Aortic smooth muscle cell (primary cell): Measurements from ENCODE around the gene STARD3. TPM values are rescaled to one million over a fixed set of nuclear protein-coding genes. Genes with fewer than 3 reads are reported as not detected.

Experiments
- total RNA-seq: library from RNA; depleted of rRNA; stranded (reverse); fragments of >200 nt; gene quantifications from 2 replicates; pipeline ENCODE4 v1.2.3, GENCODE V29; 2014

The STARD3 gene
- 21.4 and 23.8 TPM in 2 replicates for total RNA-seq

DNA sequence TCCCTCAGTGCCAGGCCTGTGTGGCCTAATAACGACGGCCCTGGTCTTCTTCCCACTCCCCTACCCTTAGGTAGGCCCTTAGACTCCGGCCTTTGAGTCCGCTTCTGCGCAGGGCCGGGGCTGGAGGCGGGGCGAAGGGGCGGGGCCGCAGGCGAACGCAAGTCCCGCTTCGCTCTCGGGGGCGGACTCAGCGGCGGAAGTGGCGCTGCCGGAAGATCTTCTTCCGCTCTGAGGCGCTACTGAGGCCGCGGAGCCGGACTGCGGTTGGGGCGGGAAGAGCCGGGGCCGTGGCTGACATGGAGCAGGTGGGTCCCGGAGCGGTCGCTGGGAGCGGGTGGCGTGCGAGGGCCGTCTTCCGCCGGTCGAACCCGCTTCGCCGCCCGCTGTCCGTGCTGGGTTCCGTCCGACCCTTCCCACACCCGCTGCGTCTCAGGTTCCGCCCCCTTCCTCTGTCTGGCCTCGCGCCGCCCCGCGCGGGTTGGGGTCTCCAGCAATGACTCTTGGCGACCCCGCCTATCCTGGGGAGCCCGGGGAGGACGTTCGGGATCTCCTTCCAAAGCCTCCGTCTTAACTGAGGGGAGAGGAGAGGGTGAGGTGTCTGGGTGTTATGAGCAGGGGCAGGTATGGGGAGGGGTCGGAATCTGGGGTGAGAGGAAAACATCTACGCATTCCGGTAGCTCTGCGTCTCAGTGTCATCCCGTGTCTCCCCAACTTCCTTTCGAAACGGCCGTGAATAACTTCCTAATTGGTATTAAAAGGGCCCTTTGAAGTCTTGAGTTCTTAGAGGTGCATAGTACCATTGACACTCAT lies at the start of gene STARD3:
TSS of gene STARD3 (plus strand) at position 218 of the 810 bp plus-strand sequence. CDS start 16,388 bp downstream, outside the sequence.

GRCh38 chr17:39607851-39608130 lies 29.2 kb upstream of the STARD3 start, which contains the start of gene NEUROD2:
Gene NEUROD2, minus strand, starts transcription at chr17:39607920. Its CDS starts 1,321 bp downstream, at chr17:39606599.

DNA sequence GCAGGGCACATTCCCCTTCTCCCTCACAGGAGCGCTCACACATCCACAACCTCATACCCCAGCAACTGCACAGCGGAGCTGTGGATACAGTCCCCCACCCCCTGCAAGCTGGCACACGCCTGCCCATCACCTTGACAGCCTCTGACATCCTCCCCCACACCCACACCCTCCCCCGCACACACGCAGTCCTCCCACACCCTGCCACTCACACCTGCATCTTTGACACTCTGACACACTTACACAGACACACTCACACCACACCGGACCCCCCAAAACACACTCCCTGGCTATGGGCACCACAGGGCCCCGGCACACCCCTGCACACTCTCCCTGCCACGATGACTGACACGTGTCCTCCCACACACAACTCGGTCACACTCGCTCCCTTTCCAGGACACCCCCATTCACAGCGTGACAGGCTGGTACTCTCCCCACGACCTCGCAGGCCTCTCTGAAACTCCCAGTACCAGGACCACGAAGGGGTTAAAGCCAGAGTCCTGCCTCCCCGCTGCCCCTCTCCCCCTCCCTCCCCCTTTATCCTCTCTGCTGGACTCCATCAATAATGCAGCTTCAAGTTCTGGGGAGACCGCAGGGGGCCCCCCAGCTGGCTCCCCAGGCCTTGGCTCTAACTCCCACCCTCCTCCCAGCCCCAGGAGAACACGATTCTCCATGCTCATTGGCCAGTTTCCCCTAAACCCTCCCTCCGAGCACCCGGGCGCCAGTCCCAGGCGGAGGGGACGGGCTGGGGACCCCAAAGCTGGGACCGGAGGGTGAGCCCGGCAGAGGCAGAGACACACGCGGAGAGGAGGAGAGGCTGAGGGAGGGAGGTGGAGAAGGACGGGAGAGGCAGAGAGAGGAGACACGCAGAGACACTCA lies 10.5 kb upstream of the STARD3 start, which contains the start of gene PPP1R1B:
TSS of gene PPP1R1B (plus strand) at position 782 of the 876 bp plus-strand sequence. CDS start 441 bp downstream, outside the sequence.

GRCh38 chr17:39664581-39665561 lies 27.9 kb downstream of the STARD3 start, which contains the start of gene TCAP:
Gene TCAP, plus strand, starts transcription at chr17:39665349. Its CDS starts 11 bp downstream, at chr17:39665360.

GRCh38 chr17:39667945-39668924 lies 31.3 kb downstream of the STARD3 start, which contains the start of gene PNMT:
Gene PNMT, plus strand, starts transcription at chr17:39668453. Its CDS starts 23 bp downstream, at chr17:39668476.

GRCh38 chr17:39687546-39688474 lies 50.9 kb downstream of the STARD3 start, which contains the start of gene PGAP3:
Gene PGAP3, minus strand, starts transcription at chr17:39688057. Its CDS starts 43 bp downstream, at chr17:39688014.

GRCh38 chr17:39699818-39700147 lies 62.8 kb downstream of the STARD3 start, which contains the start of gene ERBB2:
Gene ERBB2, plus strand, starts transcription at chr17:39700064. Its CDS starts 175 bp downstream, at chr17:39700239.

Other genes starting within 250 kb of the STARD3 start
- 10.6 and 13.6 TPM in 2 replicates for gene FBXL20, start 235.5 kb upstream of the STARD3 start, total RNA-seq
- 18.7 and 19.0 TPM in 2 replicates for gene MED1, start 185.9 kb upstream of the STARD3 start, total RNA-seq
- gene CDK12, start 175.7 kb upstream of the STARD3 start, total RNA-seq, result 22.7 and 24.4 TPM in 2 replicates
- gene NEUROD2, start 29.2 kb upstream of the STARD3 start, total RNA-seq, result not detected in 2 replicates
- gene PPP1R1B, start 10.2 kb upstream of the STARD3 start, total RNA-seq, result 0.25 and 3.4 TPM in 2 replicates
- gene TCAP, start 28.2 kb downstream of the STARD3 start, total RNA-seq, result 0.37 and 0.40 TPM in 2 replicates
- not detected in 2 replicates for gene PNMT, start 31.3 kb downstream of the STARD3 start, total RNA-seq
- gene PGAP3, start 50.9 kb downstream of the STARD3 start, total RNA-seq, result 11.9 and 12.4 TPM in 2 replicates
- 28.9 and 46.1 TPM in 2 replicates for gene ERBB2, start 62.9 kb downstream of the STARD3 start, total RNA-seq
- 20.5 and 21.4 TPM in 2 replicates for gene MIEN1, start 93.4 kb downstream of the STARD3 start, total RNA-seq
- 0.50 and 1.5 TPM in 2 replicates for gene GRB7, start 100.8 kb downstream of the STARD3 start, total RNA-seq
- gene IKZF3, start 227.2 kb downstream of the STARD3 start, total RNA-seq, result not detected in 2 replicates
- gene ZPBP2, start 231.1 kb downstream of the STARD3 start, total RNA-seq, result not detected in 2 replicates